ENCODE results near the gene MEI1. TPM values are rescaled to one million over a fixed set of nuclear protein-coding genes. Genes with fewer than 3 reads are reported as not detected.

The MEI1 gene
- total and polyA plus RNA-seq, 2 donors (not counting 1 experiment from before 2014, with no cell fraction given), result 50.1 to 64.8 TPM

- TF ChIP-seq CTCF (IDR thresholded peaks at IDR 0.05), result no peak
- TF ChIP-seq EZH2 (IDR thresholded peaks at IDR 0.05; ENCODE audit: borderline replicate concordance, insufficient read depth, low read depth, low read length, poor library complexity, severe bottlenecking), result no peak
- Mint-ChIP-seq H3K4me1 (peaks cover 24% of the 10 kb centered on the region), H3K9me3 (ENCODE audit: insufficient read depth) (no peaks in the 10 kb centered on the region), H3K27ac (peak overlapping the region; percentile 99), H3K4me3 (peak overlapping the region; percentile 98), H3K27me3 (no peaks in the 10 kb centered on the region)
- no peak for ATAC-seq (ENCODE audit: low read depth)
- no peak for DNase-seq
- Histone ChIP-seq H3K9ac (ENCODE audit: low read length) (peak overlapping the region; percentile 81), H3K4me3 (ENCODE audit: control extremely low read depth in 1 of 5, extremely low read depth in 1 of 5, insufficient read depth in 1 of 5, low read depth in 2 of 5, low read length in 4 of 5) (peak overlapping the region; percentile 65 to 98 (median 96)), H3K4me1 (ENCODE audit: control insufficient read depth in 2 of 2, insufficient read depth in 2 of 2, low read length in 2 of 2) (peaks cover 19 to 22% of the 10 kb centered on the region in 2 donors), H3K9me3 (ENCODE audit: control extremely low read depth in 1 of 3, control insufficient read depth in 2 of 3, insufficient read depth in 1 of 3, low read length in 2 of 3) (no peaks in the 10 kb centered on the region), H4K20me1 (ENCODE audit: control insufficient read depth, insufficient read depth, low read length, poor library complexity, severe bottlenecking) (no peaks in the 10 kb centered on the region), H3K27ac (ENCODE audit: low read length in 2 of 2) (peak overlapping the region; percentile 90 to 91), H3K36me3 (replicated peaks in 1 of 2; ENCODE audit: control extremely low read depth in 1 of 2, control insufficient read depth in 1 of 2, extremely low read depth in 1 of 2, insufficient read depth in 2 of 2, low read length in 1 of 2) (no peaks in the 10 kb centered on the region), H3K79me2 (ENCODE audit: control insufficient read depth, insufficient read depth, low read length) (peaks cover 44% of the 10 kb centered on the region), H3K27me3 (replicated peaks in 1 of 4; ENCODE audit: control extremely low read depth in 1 of 4, control insufficient read depth in 3 of 4, insufficient read depth in 4 of 4, low read length in 3 of 4) (no peaks in the 10 kb centered on the region), H2AFZ (ENCODE audit: insufficient read depth, low read depth, low read length, poor library complexity, severe bottlenecking) (peak overlapping the region; percentile 98), H3K4me2 (replicated peaks; ENCODE audit: low read depth, low read length, poor library complexity, severe bottlenecking) (peak overlapping the region; percentile 90)
- POLR2A ChIA-PET, result interaction anchor here (0.5 to 4.2 kb wide), 10 partner anchors 20 to 596 kb away, joined by 3 to 68 read pairs (median 8); partner anchors contain the start of genes CENPM, MEI1 and SREBF2
- intact Hi-C loops (cut with micrococcal nuclease), result loop anchor here (2.0 to 5.0 kb wide), 3 partner anchors 32 to 112 kb away; partner anchors contain the start of genes SNU13 and SREBF2
- 86% methylated on average over 1 of the region's 4 CpGs for WGBS (ENCODE audit: insufficient coverage)
- CTCF ChIA-PET, result interaction anchor here (0.9 to 5.6 kb wide), 10 partner anchors 13 to 135 kb away, joined by 3 to 56 read pairs (median 4); partner anchors contain the start of gene MEI1
Measured at GRCh38 chr22:41801147-41801819, 102.0 kb downstream of the MEI1 start.

GRCh38 chr22:41801886-41802285 is 102.6 kb downstream of the MEI1 start:
- Histone ChIP-seq H2AFZ (ENCODE audit: insufficient read depth, low read depth, low read length, poor library complexity, severe bottlenecking) (no peak overlapping the region), H3K4me1 (ENCODE audit: control insufficient read depth in 2 of 2, insufficient read depth in 2 of 2, low read length in 2 of 2) (peaks cover 19 to 22% of the 10 kb centered on the region in 2 donors), H3K4me3 (ENCODE audit: control extremely low read depth in 1 of 5, extremely low read depth in 1 of 5, insufficient read depth in 1 of 5, low read depth in 2 of 5, low read length in 4 of 5) (peak overlapping the region in 1 of 5 experiments; percentile 96), H3K27ac (ENCODE audit: low read length in 2 of 2) (no peak overlapping the region), H3K79me2 (ENCODE audit: control insufficient read depth, insufficient read depth, low read length) (peaks cover 46% of the 10 kb centered on the region), H3K9ac (ENCODE audit: low read length) (peak overlapping the region; percentile 81), H3K4me2 (replicated peaks; ENCODE audit: low read depth, low read length, poor library complexity, severe bottlenecking) (peak overlapping the region; percentile 90), H3K36me3 (replicated peaks in 1 of 2; ENCODE audit: control extremely low read depth in 1 of 2, control insufficient read depth in 1 of 2, extremely low read depth in 1 of 2, insufficient read depth in 2 of 2, low read length in 1 of 2) (no peaks in the 10 kb centered on the region), H4K20me1 (ENCODE audit: control insufficient read depth, insufficient read depth, low read length, poor library complexity, severe bottlenecking) (no peaks in the 10 kb centered on the region), H3K27me3 (replicated peaks in 1 of 4; ENCODE audit: control extremely low read depth in 1 of 4, control insufficient read depth in 3 of 4, insufficient read depth in 4 of 4, low read length in 3 of 4) (no peaks in the 10 kb centered on the region), H3K9me3 (ENCODE audit: control extremely low read depth in 1 of 3, control insufficient read depth in 2 of 3, insufficient read depth in 1 of 3, low read length in 2 of 3) (no peaks in the 10 kb centered on the region)
- POLR2A ChIA-PET, result interaction anchor here (0.6 to 2.1 kb wide), 2 partner anchors 105 to 570 kb away, joined by 3 to 9 read pairs; no protein-coding TSS in a partner anchor
- no peaks in the 10 kb centered on the region for H3K9me3 Mint-ChIP-seq (ENCODE audit: insufficient read depth)
- ATAC-seq (ENCODE audit: low read depth), result no peak
- H3K4me3 Mint-ChIP-seq, result peak overlapping the region; percentile 98
- WGBS (ENCODE audit: insufficient coverage), result no CpG with 5 or more reads among the region's 2 CpGs
- intact Hi-C loops (cut with micrococcal nuclease), result loop anchor here (2.0 to 5.0 kb wide), 3 partner anchors 31 to 113 kb away; partner anchors contain the start of genes SNU13 and SREBF2
- no peaks in the 10 kb centered on the region for H3K27me3 Mint-ChIP-seq
- no peak overlapping the region for H3K27ac Mint-ChIP-seq
- no peak for TF ChIP-seq EZH2 (IDR thresholded peaks at IDR 0.05; ENCODE audit: borderline replicate concordance, insufficient read depth, low read depth, low read length, poor library complexity, severe bottlenecking)
- TF ChIP-seq CTCF (IDR thresholded peaks at IDR 0.05), result no peak
- DNase-seq, result no peak
- peaks cover 24% of the 10 kb centered on the region for H3K4me1 Mint-ChIP-seq
- CTCF ChIA-PET, result interaction anchor here (5.6 kb wide), 1 partner anchor 103 kb away, joined by 56 read pairs; the partner anchor contains the start of gene MEI1

All from B cell (primary cell).